Fibroblast of upper back skin (primary cell): Measurements from ENCODE around the gene NDUFB7.
A peak's percentile ranks its signal among the peaks of the same experiment; 100 is the strongest.
"Not testable (repeated sequence)": the region's sequence is repeated elsewhere in the genome, so short reads cannot be mapped to it uniquely, and the experiment has no call there.

Source experiments
- DNase-seq: peaks from one replicate; pipeline ENCODE4 v3.0.0-alpha.2; 2013

The NDUFB7 gene

GRCh38 chr19:14553042-14553938, 18.6 kb downstream of the NDUFB7 start:
- no peak for DNase-seq

- not testable (repeated sequence) for DNase-seq
These were observed 19.9 kb downstream of the NDUFB7 start for GRCh38 chr19:14552006-14552360.

DNA sequence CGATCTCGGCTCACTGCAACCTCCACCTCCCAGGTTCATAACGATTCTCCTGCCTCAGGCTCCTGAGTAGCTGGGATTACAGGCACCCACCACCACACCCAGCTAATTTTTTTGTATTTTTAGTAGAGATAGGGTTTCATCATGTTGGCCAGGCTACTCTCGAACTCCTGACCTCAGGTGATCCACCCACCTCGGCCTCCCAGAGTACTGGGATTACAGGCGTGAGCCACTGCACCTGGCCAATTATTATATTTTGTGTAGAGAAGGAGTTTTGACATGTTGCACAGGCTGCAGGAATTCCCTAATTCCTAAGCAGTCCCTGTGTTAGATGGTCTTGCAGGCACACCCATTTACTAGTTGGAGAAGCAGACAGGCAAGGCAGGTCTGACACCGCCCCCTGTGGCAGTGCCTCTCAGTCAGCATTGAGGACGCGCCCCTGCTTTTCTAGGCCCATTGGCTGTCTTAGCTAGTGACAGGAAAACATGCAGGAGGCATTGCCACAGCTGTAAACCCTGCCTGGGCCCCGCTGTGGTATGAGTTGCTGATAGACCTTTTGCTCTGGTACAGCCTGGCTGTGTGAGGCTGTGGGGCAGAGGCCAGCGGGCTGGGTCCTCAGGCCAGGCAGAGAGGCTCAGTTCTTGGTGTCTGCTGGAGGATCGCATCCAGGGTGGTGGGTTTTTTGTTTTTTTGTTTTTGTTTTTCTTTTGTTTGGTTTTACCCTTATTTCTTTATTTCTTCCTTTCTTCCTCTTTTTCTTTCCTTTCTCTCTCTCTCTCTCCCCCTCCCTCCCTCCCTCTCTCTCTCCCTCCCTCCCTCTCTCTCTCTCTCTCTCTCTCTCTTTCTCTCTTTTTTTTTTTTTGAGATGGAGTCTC, 20.5 kb downstream of the NDUFB7 start:
- not testable (repeated sequence) for DNase-seq

GRCh38 chr19:14550201-14550754, 21.6 kb downstream of the NDUFB7 start:
- DNase-seq: no peak

DNA sequence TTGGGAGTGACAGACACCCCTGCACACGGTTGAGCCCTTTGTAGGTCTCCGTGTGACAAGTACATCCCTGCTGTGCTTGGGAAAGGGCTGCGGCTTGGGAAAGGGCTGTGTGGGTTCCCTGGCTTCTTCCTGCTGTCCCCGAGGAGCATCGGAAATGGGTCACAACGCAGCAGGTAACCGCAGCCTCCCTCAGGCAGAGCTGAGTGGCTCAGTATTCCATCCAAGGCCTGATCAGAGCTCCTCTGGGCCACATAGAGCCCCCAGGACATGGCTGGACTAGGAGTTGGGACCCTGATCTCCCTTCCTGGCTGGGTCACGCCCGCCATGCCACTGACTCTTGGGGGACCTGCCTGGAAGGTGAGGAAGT, 26.2 kb downstream of the NDUFB7 start:
- DNase-seq: no peak

DNA sequence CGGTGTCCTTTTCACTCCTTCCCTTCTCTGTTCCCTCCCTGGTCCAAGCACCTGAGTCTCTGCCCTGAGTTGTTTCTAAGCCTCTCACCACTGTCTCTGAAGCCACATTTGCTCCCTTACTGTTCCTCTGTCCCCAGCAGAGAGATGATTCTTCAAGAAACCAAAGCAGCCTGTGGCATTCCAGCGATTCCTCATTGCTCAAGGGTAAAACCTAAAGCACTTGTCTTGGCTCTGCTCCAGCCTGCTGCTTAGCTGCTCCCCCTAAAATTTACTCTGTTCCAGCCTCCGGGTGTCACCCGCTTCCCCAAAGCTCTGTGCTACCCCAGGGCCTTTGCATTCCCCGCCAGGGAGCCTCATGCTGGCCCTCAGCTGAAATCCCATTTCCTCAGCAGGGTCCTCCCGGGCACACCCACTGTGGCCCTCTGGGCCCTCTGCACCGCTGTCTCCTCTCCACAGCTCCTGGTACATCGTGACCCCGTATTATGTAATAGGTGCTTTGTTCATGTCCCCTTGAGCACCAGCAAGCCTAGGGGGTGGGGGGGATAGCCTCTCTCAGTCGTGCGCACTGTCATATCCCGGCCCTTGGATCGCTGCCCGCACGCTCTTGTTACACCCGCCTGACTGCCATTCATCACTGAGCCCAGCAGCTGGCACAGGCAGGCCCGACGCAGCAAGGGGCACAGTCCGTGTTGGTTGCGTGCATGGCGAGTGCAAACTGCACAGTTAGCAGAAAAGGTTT, 26.7 kb downstream of the NDUFB7 start:
- peak; percentile 25 for DNase-seq

DNA sequence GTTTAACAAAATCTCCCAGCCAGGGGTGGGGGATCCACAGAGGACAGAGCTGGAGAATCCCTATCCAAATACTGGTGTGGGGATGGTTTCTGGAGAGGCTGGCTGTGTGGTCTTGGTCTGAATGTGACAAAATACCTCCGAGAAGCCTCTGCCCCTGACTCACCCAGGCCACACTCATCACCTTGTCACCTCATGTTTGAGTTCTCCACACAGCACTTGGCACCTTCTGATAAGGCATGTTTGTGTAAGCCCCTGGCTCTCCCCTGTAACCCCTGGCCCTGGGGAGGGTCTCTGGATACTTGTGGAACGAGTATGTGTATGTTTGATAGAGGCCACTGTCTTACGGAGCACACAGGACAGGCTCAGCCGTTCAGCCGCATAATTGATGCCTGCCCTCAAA, 27.8 kb downstream of the NDUFB7 start:
- no peak for DNase-seq

- no peak for DNase-seq
These were observed 29.0 kb downstream of the NDUFB7 start for GRCh38 chr19:14542711-14543328.

DNA sequence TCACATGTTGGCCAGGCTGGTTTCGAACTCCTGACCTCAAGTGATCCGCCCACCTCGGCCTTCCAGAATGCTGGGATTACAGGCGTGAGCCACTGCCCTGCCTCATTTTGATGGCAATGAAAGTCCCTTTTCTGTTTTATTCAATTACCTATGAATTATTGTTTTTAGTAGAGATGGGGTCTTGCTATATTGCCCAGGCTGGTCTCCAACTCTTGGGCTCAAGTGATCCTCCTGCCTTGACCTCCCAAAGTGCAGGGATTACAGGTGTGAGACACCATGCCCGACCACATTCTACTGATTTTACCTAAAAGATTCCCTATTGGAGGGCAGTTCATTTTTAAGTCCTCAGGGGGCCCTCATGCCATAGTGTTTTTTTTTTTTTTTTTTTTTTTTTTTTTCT, 29.9 kb downstream of the NDUFB7 start:
- not testable (repeated sequence) for DNase-seq

- no peak for DNase-seq
These were observed 30.9 kb downstream of the NDUFB7 start for GRCh38 chr19:14540741-14541525.

GRCh38 chr19:14536926-14537692, 34.8 kb downstream of the NDUFB7 start:
- DNase-seq: peak; percentile 34

GRCh38 chr19:14533450-14533849, 38.4 kb downstream of the NDUFB7 start:
- DNase-seq: no peak

GRCh38 chr19:14530506-14530905, 41.4 kb downstream of the NDUFB7 start:
- no peak for DNase-seq

DNA sequence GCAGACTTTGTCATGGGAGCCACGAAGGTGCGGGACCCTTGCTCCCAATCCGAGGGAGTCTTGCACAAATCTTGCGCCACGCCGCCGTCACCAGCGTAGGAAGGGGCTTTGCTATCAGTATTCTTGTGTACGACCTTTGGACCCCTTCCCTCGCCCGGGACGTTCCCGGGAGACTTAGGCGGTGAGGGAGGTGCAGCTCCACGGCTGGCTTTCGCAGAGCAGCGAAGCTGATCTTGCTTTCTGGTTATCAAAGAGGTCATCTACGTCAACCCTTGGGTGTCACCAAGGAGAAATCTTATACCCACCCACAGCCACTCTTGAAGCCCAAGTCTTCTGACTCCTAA, 41.9 kb downstream of the NDUFB7 start:
- DNase-seq: no peak

DNA sequence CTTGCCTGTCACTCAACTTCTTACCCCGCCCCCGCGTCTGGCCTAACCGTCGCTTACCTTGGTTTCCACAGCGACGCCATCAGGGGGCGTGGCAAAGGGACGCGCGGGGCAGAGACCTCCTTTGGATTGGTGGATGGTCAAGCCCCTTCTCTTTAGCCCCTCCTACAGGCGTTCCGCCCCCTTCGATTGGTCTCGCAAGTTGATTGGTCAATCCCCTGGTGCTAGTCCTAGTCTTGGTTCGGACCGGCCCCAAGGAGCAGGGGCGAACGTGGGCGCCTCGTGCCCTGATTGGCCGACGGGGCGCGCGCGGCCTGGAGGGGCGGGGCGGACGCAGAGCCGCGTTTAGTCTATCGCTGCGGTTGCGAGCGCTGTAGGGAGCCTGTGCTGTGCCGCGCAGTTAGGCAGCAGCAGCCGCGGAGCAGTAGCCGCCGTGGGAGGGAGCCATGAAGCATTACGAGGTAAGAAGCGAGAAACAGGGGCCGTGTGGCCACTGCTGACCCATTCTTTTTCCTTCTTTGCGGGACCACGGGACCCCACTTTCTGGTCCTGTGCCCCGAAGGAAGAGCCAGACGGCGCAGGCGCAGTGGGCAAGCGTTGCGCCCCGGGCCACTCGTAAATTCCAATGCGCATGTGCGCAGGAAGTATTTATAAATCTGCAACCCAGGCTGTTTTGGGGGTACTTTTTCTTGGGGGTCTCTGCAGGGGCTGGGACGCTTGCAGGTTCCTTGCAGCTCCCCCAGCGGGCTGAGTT, 42.4 kb downstream of the NDUFB7 start, which contains the start of gene TECR:
Gene TECR, plus strand, starts transcription at position 341 of the 751 bp plus-strand sequence. Its CDS starts 103 bp downstream, at position 444.
- DNase-seq: peak; percentile 100

GRCh38 chr19:14528419-14529253, 43.2 kb downstream of the NDUFB7 start:
- DNase-seq: no peak

DNA sequence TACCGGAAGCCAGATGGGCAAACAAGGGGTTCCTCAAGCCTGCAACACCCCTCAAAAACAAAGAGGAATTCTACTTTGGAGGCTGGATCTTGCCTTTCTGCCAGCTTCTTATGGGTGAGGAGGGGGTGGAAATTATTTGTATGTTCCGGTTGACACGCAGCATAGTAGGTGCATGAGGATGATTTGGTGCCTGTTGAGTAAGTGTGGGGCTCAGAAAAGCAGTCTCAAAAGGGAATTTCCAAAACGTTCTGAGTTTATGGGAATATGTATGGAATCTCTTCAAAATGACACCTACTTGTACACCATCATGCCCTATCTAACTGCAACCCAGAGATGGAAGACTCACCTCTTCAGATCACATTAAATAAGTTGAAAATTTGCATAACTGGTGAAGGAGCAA, 45.4 kb downstream of the NDUFB7 start:
- DNase-seq: no peak

GRCh38 chr19:14525729-14526128, 46.1 kb downstream of the NDUFB7 start:
- DNase-seq: no peak

- no peak for DNase-seq
These were observed 51.3 kb downstream of the NDUFB7 start for GRCh38 chr19:14520543-14520942.
